Mucosa of descending colon (tissue), 3 donors: ENCODE results near the gene TSR2. TPM values are rescaled to one million over a fixed set of nuclear protein-coding genes. Genes with fewer than 3 reads are reported as not detected.

ENCODE experiments used
- ATAC-seq: fragments of 200-7000 bp; cut with Tn5 transposase; one replicate; pipeline ENCODE4 v1.9.1; 2020; ENCODE audit warnings: mild to moderate bottlenecking, moderate library complexity
- DNase-seq, 3 donors: peaks; one replicate each; pipeline ENCODE4 v3.0.0-alpha.2; 2020
- H3K36me3 ChIP-seq: fragments of 200-600 bp; one replicate; pipeline ENCODE4 v1.8.0; 2021; ENCODE audit warnings: low read depth, mild to moderate bottlenecking
- H3K4me1 ChIP-seq: fragments of 200-600 bp; one replicate; pipeline ENCODE4 v1.8.0; 2021; ENCODE audit warnings: low read depth, mild to moderate bottlenecking
- H3K4me3 ChIP-seq: fragments of 200-600 bp; one replicate; pipeline ENCODE4 v1.8.0; 2021; ENCODE audit warnings: mild to moderate bottlenecking
- H3K9me3 ChIP-seq: fragments of 200-600 bp; one replicate; pipeline ENCODE4 v1.8.0; 2021; ENCODE audit warnings: mild to moderate bottlenecking
- CTCF ChIP-seq: fragments of 200-600 bp; IDR thresholded peaks from one replicate; pipeline ENCODE4 v1.8.0; 2022; ENCODE audit warnings: antibody characterized with exemption, mild to moderate bottlenecking
- intact Hi-C, 2 donors: fragments of 100-400 bp; cut with DNase I in 1 of 2; cut with micrococcal nuclease in 1 of 2; formaldehyde crosslinking; loops; one replicate each; pipeline versions ENCODE4 v1.11.0 to v1.11.1; 2022; cut with DNase I, micrococcal nuclease
- total RNA-seq, 3 donors: library from RNA; stranded (reverse); fragmentation: NEBNext Ultra II Directional in 2 of 3; extraction: Animal tissue kit (Norgen Biotek cat#: 25700) in 2 of 3; gene quantifications; one replicate each; pipeline versions ENCODE4 v1.2.1 to v1.2.4, GENCODE V29; 2021 to 2023
- donor health status: DM: no; HTN: no; CAD: no; lungs with moderate emphysema.
- donor health status: DM: no; HTN: no; CAD: no.
- donor health status: DM: no; HTN: yes; CAD: no.

Gene TSR2
- total RNA-seq, 3 donors from 2014 or later: 36.4 to 49.0 (median 36.7) TPM

GRCh38 chrX:54415534-54416350 is 24.5 kb upstream of the TSR2 start:
- Histone ChIP-seq H3K9me3 (no peaks in the 10 kb centered on the region), H3K36me3 (no peaks in the 10 kb centered on the region), H3K4me3 (no peak overlapping the region), H3K4me1 (no peaks in the 10 kb centered on the region)
- intact Hi-C loops: no loop called here
- no peak for TF ChIP-seq CTCF
- no peak for ATAC-seq
- DNase-seq: no peak

GRCh38 chrX:54416965-54417364 is 23.2 kb upstream of the TSR2 start:
- TF ChIP-seq CTCF: no peak
- DNase-seq: no peak
- no peaks in the 10 kb centered on the region for H3K9me3 ChIP-seq
- no peak for ATAC-seq
- intact Hi-C loops: no loop called here
- H3K4me1 ChIP-seq: no peaks in the 10 kb centered on the region
- H3K36me3 ChIP-seq: no peaks in the 10 kb centered on the region
- H3K4me3 ChIP-seq: no peak overlapping the region

GRCh38 chrX:54419559-54420302 is 20.5 kb upstream of the TSR2 start:
- Histone ChIP-seq H3K4me3 (no peak overlapping the region), H3K4me1 (no peaks in the 10 kb centered on the region), H3K36me3 (no peaks in the 10 kb centered on the region), H3K9me3 (no peaks in the 10 kb centered on the region)
- ATAC-seq (no peak), DNase-seq (no peak)
- intact Hi-C loops: no loop called here
- TF ChIP-seq CTCF: no peak

GRCh38 chrX:54422168-54422567 is 18.0 kb upstream of the TSR2 start:
- ATAC-seq: no peak
- H3K4me3 ChIP-seq: no peak overlapping the region
- H3K36me3 ChIP-seq: no peaks in the 10 kb centered on the region
- DNase-seq: no peak
- no peak for TF ChIP-seq CTCF
- intact Hi-C loops: no loop called here
- no peaks in the 10 kb centered on the region for H3K9me3 ChIP-seq
- no peaks in the 10 kb centered on the region for H3K4me1 ChIP-seq

- peak in 1 of 3 donors; percentile 2 for DNase-seq
- no peak for ATAC-seq
- Histone ChIP-seq H3K4me1 (no peaks in the 10 kb centered on the region), H3K9me3 (no peaks in the 10 kb centered on the region), H3K36me3 (no peaks in the 10 kb centered on the region), H3K4me3 (no peak overlapping the region)
- TF ChIP-seq CTCF: no peak
- intact Hi-C loops: no loop called here
Observed at GRCh38 chrX:54423161-54423888, 16.9 kb upstream of the TSR2 start.
